ENCODE measurements around the gene CAMKK1. TPM values are rescaled to one million over a fixed set of nuclear protein-coding genes. Genes with fewer than 3 reads are reported as not detected.

The CAMKK1 gene
- polyA plus RNA-seq, 1 donor from 2014 or later: 8.9 TPM

DNA sequence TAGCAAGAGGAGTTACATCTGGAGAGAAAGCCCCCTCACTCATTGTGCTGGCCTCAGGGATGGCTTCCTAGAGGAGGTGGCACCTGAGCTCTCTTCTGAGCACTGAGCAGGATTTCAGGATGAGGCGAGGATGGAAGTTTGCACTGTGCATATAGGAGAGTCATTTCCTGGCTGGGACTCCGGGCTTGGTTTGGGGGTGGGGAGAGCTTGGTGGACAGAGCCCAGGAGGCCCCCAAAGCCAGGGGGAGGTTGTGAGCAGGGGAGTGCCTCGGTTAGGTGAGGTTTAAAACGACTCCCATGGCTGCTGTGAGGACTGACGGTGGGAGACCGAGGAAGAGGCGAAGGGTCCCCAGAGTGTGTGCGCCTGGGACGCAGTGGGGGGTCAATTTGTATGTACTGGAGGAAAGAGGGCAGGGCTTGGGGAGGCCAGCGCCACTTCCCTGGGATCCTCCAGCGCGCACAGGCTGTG lies 1.2 kb downstream of the CAMKK1 start:
- no peak for TF ChIP-seq EP300 (conservative IDR thresholded peaks at IDR 0.05; ENCODE audit: poor library complexity, severe bottlenecking)
- TF ChIP-seq REST (IDR thresholded peaks at IDR 0.05; ENCODE audit: borderline replicate concordance): no peak
- no peak for TF ChIP-seq MXI1 (conservative IDR thresholded peaks at IDR 0.05; ENCODE audit: poor library complexity, severe bottlenecking)
- no peak for TF ChIP-seq RAD21 (conservative IDR thresholded peaks at IDR 0.05)
- TF ChIP-seq, protein P1, sequence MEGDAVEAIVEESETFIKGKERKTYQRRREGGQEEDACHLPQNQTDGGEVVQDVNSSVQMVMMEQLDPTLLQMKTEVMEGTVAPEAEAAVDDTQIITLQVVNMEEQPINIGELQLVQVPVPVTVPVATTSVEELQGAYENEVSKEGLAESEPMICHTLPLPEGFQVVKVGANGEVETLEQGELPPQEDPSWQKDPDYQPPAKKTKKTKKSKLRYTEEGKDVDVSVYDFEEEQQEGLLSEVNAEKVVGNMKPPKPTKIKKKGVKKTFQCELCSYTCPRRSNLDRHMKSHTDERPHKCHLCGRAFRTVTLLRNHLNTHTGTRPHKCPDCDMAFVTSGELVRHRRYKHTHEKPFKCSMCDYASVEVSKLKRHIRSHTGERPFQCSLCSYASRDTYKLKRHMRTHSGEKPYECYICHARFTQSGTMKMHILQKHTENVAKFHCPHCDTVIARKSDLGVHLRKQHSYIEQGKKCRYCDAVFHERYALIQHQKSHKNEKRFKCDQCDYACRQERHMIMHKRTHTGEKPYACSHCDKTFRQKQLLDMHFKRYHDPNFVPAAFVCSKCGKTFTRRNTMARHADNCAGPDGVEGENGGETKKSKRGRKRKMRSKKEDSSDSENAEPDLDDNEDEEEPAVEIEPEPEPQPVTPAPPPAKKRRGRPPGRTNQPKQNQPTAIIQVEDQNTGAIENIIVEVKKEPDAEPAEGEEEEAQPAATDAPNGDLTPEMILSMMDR (IDR thresholded peaks at IDR 0.05; ENCODE audit: poor library complexity, severe bottlenecking): no peak
- TF ChIP-seq SMC3 (conservative IDR thresholded peaks at IDR 0.05; ENCODE audit: poor library complexity): no peak
- Histone ChIP-seq H4K20me1 (ENCODE audit: insufficient read depth) (no peaks in the 10 kb centered on the region), H3K27me3 (ENCODE audit: insufficient read depth, low read depth, low read length) (no peaks in the 10 kb centered on the region), H3K4me3 (ENCODE audit: low read length) (peak overlapping the region; percentile 90), H3K9ac (ENCODE audit: low read length) (peak overlapping the region; percentile 61), H3K9me3 (ENCODE audit: low read length) (no peaks in the 10 kb centered on the region), H3K36me3 (ENCODE audit: insufficient read depth, low read length) (no peaks in the 10 kb centered on the region), H3K9me2 (ENCODE audit: insufficient read depth, low read length) (no peaks in the 10 kb centered on the region), H3K4me2 (ENCODE audit: low read length) (peak overlapping the region; percentile 15), H3F3A (ENCODE audit: insufficient read depth, low read length, poor library complexity, severe bottlenecking) (no peaks in the 10 kb centered on the region), H2AFZ (ENCODE audit: low read depth, low read length) (no peak overlapping the region), H3K27ac (ENCODE audit: low read length) (no peak overlapping the region), H3K79me2 (replicated peaks; ENCODE audit: insufficient read depth, low read length) (no peaks in the 10 kb centered on the region)

GRCh38 chr17:3890878-3891219 lies 2.0 kb downstream of the CAMKK1 start:
- Histone ChIP-seq H3K36me3 (ENCODE audit: insufficient read depth, low read length) (no peaks in the 10 kb centered on the region), H2AFZ (ENCODE audit: low read depth, low read length) (no peak overlapping the region), H3K79me2 (replicated peaks; ENCODE audit: insufficient read depth, low read length) (no peaks in the 10 kb centered on the region), H3K4me2 (ENCODE audit: low read length) (no peak overlapping the region), H3K27me3 (ENCODE audit: insufficient read depth, low read depth, low read length) (no peaks in the 10 kb centered on the region), H3K9ac (ENCODE audit: low read length) (no peak overlapping the region), H3K9me2 (ENCODE audit: insufficient read depth, low read length) (no peaks in the 10 kb centered on the region), H3K4me3 (ENCODE audit: low read length) (no peak overlapping the region), H3F3A (ENCODE audit: insufficient read depth, low read length, poor library complexity, severe bottlenecking) (no peaks in the 10 kb centered on the region), H3K27ac (ENCODE audit: low read length) (no peak overlapping the region), H3K9me3 (ENCODE audit: low read length) (no peaks in the 10 kb centered on the region), H4K20me1 (ENCODE audit: insufficient read depth) (no peaks in the 10 kb centered on the region)
- TF ChIP-seq EZH2 (IDR thresholded peaks at IDR 0.05; ENCODE audit: borderline replicate concordance, insufficient read depth, low read length, poor library complexity, severe bottlenecking): no peak
- no peak for TF ChIP-seq TAF1 (IDR thresholded peaks at IDR 0.05; ENCODE audit: low read depth)
- TF ChIP-seq RAD21 (conservative IDR thresholded peaks at IDR 0.05): no peak
- no peak for TF ChIP-seq MXI1 (conservative IDR thresholded peaks at IDR 0.05; ENCODE audit: poor library complexity, severe bottlenecking)
- TF ChIP-seq EP300 (conservative IDR thresholded peaks at IDR 0.05; ENCODE audit: poor library complexity, severe bottlenecking): no peak
- TF ChIP-seq POLR2AphosphoS5 (IDR thresholded peaks at IDR 0.05): no peak
